ENCODE measurements around the gene ALMS1. TPM values are rescaled to one million over a fixed set of nuclear protein-coding genes. Genes with fewer than 3 reads are reported as not detected.
A peak's percentile ranks its signal among the peaks of the same experiment; 100 is the strongest.

ALMS1 gene
- total and polyA plus RNA-seq, 2 of the 8 experiments (the other 6 are each of a cell fraction or from before 2014, with no cell fraction given) = 21.8 to 45.6 TPM

DNA sequence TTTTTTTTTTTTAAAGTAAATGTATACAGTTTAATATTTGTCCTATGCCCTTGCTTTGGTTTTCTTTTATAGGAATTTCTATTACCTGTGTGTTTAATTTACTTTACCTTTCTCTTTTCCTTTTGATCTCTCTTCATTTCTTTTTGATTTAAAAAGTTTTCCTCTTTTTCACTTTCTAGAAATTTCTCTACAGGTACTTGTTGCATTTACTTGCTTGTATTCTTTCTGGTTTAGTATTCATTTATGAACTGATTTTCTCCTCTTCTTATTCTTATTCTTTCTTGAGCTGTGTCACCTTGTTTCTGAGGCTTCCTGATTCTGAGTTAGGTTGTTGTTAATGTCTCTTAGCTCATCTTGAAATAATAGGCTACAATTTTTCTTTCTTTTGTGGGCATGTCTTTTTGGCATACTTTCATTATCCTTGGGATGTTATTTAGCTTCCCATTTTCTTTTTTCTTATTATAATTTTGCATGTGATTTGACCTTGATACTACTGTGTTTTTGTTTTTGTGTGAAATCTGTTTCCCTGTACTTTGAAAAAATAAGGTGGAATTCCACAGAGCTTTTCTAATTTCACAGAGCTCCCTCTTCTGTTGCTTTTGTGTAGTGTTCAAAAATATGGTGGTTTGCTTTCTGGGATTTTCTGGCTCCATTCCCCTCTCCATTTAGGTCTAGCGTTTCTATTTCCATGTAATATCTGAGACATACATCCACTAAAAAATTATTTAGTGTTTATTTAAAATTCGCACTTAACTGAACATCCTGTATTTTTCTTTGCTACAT lies 25.5 kb upstream of the ALMS1 start:
- Histone ChIP-seq H3K9ac (replicated peaks in 1 of 4; ENCODE audit: extremely low read depth in 1 of 4, low read depth in 3 of 4, low read length in 3 of 4) (no peak overlapping the region), H4K8ac (ENCODE audit: extremely low read depth, insufficient read depth, low read length) (no peak overlapping the region), H2AFZ (ENCODE audit: low read length) (no peak overlapping the region), H3K18ac (ENCODE audit: extremely low read depth, low read length) (no peak overlapping the region), H4K5ac (ENCODE audit: insufficient read length, low read depth, low read length) (no peak overlapping the region), H2BK20ac (ENCODE audit: low read length) (no peak overlapping the region), H2BK12ac (ENCODE audit: low read depth, low read length) (no peak overlapping the region), H2BK5ac (ENCODE audit: low read depth, low read length) (no peak overlapping the region), H3K36me3 (ENCODE audit: control insufficient read depth in 2 of 4, insufficient read depth in 4 of 4, low read length in 3 of 4) (no peaks in the 10 kb centered on the region), H2BK120ac (replicated peaks; ENCODE audit: low read depth, low read length) (no peak overlapping the region), H3K23ac (ENCODE audit: insufficient read length) (no peak overlapping the region), H3K79me2 (ENCODE audit: control insufficient read depth in 1 of 2, insufficient read depth in 2 of 2, low read length in 2 of 2) (no peaks in the 10 kb centered on the region), H3K56ac (replicated peaks; ENCODE audit: insufficient read length, low read depth, low read length) (no peak overlapping the region), H3K4me2 (ENCODE audit: insufficient read depth in 1 of 2, low read depth in 2 of 2, low read length in 2 of 2) (no peak overlapping the region), H3K23me2 (ENCODE audit: low read depth, low read length) (no peaks in the 10 kb centered on the region), H3K4me3 (ENCODE audit: extremely low read depth in 1 of 4, insufficient read depth in 2 of 4, low read depth in 3 of 4, low read length in 4 of 4) (no peak overlapping the region), H3K9me3 (ENCODE audit: insufficient read depth in 2 of 2, low read depth in 1 of 2, low read length in 1 of 2) (no peaks in the 10 kb centered on the region), H3K27ac (ENCODE audit: low read depth, low read length) (no peak overlapping the region), H3K27me3 (replicated peaks in 1 of 4; ENCODE audit: control insufficient read depth in 3 of 4, extremely low read depth in 1 of 4, insufficient read depth in 3 of 4, low read length in 3 of 4) (no peaks in the 10 kb centered on the region), H3K4me1 (replicated peaks in 1 of 4; ENCODE audit: control insufficient read depth in 3 of 4, insufficient read depth in 4 of 4, low read length in 3 of 4) (no peaks in the 10 kb centered on the region), H2AK5ac (ENCODE audit: low read depth, low read length) (no peak overlapping the region), H3K14ac (ENCODE audit: insufficient read length) (no peak overlapping the region), H2BK15ac (ENCODE audit: low read length) (no peak overlapping the region), H3K4ac (replicated peaks; ENCODE audit: insufficient read length, low read depth, low read length) (no peak overlapping the region), H3K79me1 (ENCODE audit: low read depth, low read length) (no peaks in the 10 kb centered on the region), H4K20me1 (replicated peaks in 1 of 2; ENCODE audit: control insufficient read depth in 1 of 2, insufficient read depth in 2 of 2, low read length in 2 of 2) (no peaks in the 10 kb centered on the region), H4K91ac (replicated peaks; ENCODE audit: insufficient read length, low read length) (no peak overlapping the region)
- ChIA-PET CTCF (ENCODE audit: partially characterized antibody) (interaction anchor here (0.8 to 1.7 kb wide), 17 partner anchors 9 to 147 kb away, joined by 3 to 11 read pairs (median 4); partner anchors contain the start of genes ALMS1 and EGR4), POLR2A (ENCODE audit: partially characterized antibody) (interaction anchor here (1.0 kb wide), 1 partner anchor 68 kb away, joined by 4 read pairs; no protein-coding TSS in a partner anchor)
- TF ChIP-seq RAD21 (IDR thresholded peaks at IDR 0.05 in 1 of 2, conservative IDR thresholded peaks at IDR 0.05 in 1 of 2; ENCODE audit: low read depth in 2 of 2, low read length in 2 of 2) = peak; percentile 35 to 47
- TF ChIP-seq EZH2 (IDR thresholded peaks at IDR 0.05; ENCODE audit: low read depth, low read length, severe bottlenecking) = no peak
- TF ChIP-seq, protein P1, sequence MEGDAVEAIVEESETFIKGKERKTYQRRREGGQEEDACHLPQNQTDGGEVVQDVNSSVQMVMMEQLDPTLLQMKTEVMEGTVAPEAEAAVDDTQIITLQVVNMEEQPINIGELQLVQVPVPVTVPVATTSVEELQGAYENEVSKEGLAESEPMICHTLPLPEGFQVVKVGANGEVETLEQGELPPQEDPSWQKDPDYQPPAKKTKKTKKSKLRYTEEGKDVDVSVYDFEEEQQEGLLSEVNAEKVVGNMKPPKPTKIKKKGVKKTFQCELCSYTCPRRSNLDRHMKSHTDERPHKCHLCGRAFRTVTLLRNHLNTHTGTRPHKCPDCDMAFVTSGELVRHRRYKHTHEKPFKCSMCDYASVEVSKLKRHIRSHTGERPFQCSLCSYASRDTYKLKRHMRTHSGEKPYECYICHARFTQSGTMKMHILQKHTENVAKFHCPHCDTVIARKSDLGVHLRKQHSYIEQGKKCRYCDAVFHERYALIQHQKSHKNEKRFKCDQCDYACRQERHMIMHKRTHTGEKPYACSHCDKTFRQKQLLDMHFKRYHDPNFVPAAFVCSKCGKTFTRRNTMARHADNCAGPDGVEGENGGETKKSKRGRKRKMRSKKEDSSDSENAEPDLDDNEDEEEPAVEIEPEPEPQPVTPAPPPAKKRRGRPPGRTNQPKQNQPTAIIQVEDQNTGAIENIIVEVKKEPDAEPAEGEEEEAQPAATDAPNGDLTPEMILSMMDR (IDR thresholded peaks at IDR 0.05; ENCODE audit: control extremely low read depth in 1 of 3, insufficient read depth in 1 of 3, low read depth in 1 of 3, low read length in 3 of 3) = peak in 1 of 3 experiments; percentile 39; a peak in 2 of 4 replicates
- no peak for DNase-seq (ENCODE audit: low read depth in 1 of 2, low spot score in 2 of 2)
- WGBS, 2 experiments (ENCODE audit: extremely low coverage in 1 of 2, insufficient coverage in 1 of 2, insufficient read length in 1 of 2, insufficient replicate concordance in 2 of 2, low coverage in 1 of 2, low lambda C conversion rate in 2 of 2, missing lambda C conversion rate in 1 of 2) = 33% methylated on average over 2 of the region's 2 CpGs; no CpG with 5 or more reads in 1 of the 2 experiments
- peak; percentile 19 for FAIRE-seq
